GM21390 (cell line): Measurements from ENCODE around the gene COL16A1.

ENCODE experiments used
- ATAC-seq: cut with Tn5 transposase; IDR thresholded peaks from one replicate; pipeline ENCODE4 v1.9.1; 2021; ENCODE audit not compliant: unreplicated experiment

The COL16A1 gene

GRCh38 chr1:31626223-31627207, 77.3 kb downstream of the COL16A1 start:
- no peak for ATAC-seq

GRCh38 chr1:31625561-31626222, 78.1 kb downstream of the COL16A1 start:
- no peak for ATAC-seq

GRCh38 chr1:31624731-31625514, 78.9 kb downstream of the COL16A1 start:
- no peak for ATAC-seq

- no peak for ATAC-seq
Observed at GRCh38 chr1:31624309-31624708, 79.5 kb downstream of the COL16A1 start.

GRCh38 chr1:31623365-31623764, 80.5 kb downstream of the COL16A1 start:
- no peak for ATAC-seq

GRCh38 chr1:31621847-31622730, 81.7 kb downstream of the COL16A1 start:
- ATAC-seq, result no peak

- ATAC-seq, result no peak
Observed at GRCh38 chr1:31621498-31621820, 82.4 kb downstream of the COL16A1 start.

GRCh38 chr1:31620631-31621497, 83.0 kb downstream of the COL16A1 start:
- no peak for ATAC-seq

GRCh38 chr1:31618916-31619846, 84.6 kb downstream of the COL16A1 start:
- no peak for ATAC-seq

- ATAC-seq, result no peak
Observed at GRCh38 chr1:31617916-31618746, 85.7 kb downstream of the COL16A1 start.

- no peak for ATAC-seq
Observed at GRCh38 chr1:31617218-31617915, 86.5 kb downstream of the COL16A1 start, which contains the start of gene HCRTR1. HCRTR1 (plus strand) TSS chr1:31617689; CDS start chr1:31619193, 1,504 bp downstream.

GRCh38 chr1:31615939-31616338, 87.9 kb downstream of the COL16A1 start:
- no peak for ATAC-seq

GRCh38 chr1:31615414-31615813, 88.4 kb downstream of the COL16A1 start:
- ATAC-seq, result no peak

GRCh38 chr1:31614414-31615005, 89.3 kb downstream of the COL16A1 start:
- ATAC-seq, result no peak

GRCh38 chr1:31609514-31610118, 94.2 kb downstream of the COL16A1 start:
- ATAC-seq, result no peak

GRCh38 chr1:31607360-31607759, 96.5 kb downstream of the COL16A1 start:
- ATAC-seq, result no peak
